SK-N-MC (cell line): ENCODE data around the gene RPL31.

ENCODE experiments used
- EZH2 ChIP-seq: fragments of 200-600 bp; sonication (generic); IDR thresholded peaks from one replicate; pipeline ENCODE4 v1.6.1; 2017; ENCODE audit warnings: antibody characterized with exemption
- POLR2AphosphoS5 ChIP-seq: IDR thresholded peaks from 2 replicates; pipeline ENCODE4 v1.6.1; 2012; ENCODE audit warnings: mild to moderate bottlenecking, low read depth, low read length, borderline replicate concordance

DNA sequence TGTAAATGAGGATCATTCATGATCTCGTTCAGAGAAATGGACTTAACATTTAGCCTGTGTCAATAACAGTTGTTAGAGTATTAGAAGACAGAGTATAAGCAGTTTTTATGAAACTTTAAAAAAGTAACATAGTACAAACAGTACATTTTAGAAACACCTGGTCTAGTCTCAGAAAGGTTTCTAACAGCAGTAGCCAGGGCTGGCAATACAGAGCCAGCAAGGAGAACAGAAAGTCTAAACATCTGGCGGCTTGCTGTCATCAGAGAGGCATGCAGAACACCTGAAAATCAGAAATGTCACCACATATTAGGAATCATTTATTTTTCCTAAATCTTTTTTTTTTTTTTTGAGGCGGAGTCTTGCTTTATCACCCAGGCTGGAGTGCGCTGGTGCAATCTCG lies 50.1 kb downstream of the RPL31 start:
- TF ChIP-seq EZH2 (no peak), POLR2AphosphoS5 (no peak)
